Subcutaneous preadipocyte (primary cell): ENCODE results near the gene TLN1. TPM values are rescaled to one million over a fixed set of nuclear protein-coding genes. Genes with fewer than 3 reads are reported as not detected.

ENCODE experiments used
- small RNA-seq: library from RNA; depleted of rRNA; stranded (forward); fragments of <200 nt; gene quantifications from one replicate; pipeline ENCODE3, GENCODE V24; 2012
- total RNA-seq: library from RNA; depleted of rRNA; stranded (reverse); fragments of >200 nt; gene quantifications from 2 replicates; pipeline ENCODE4 v1.2.3, GENCODE V29; 2012

The TLN1 gene, protein sequence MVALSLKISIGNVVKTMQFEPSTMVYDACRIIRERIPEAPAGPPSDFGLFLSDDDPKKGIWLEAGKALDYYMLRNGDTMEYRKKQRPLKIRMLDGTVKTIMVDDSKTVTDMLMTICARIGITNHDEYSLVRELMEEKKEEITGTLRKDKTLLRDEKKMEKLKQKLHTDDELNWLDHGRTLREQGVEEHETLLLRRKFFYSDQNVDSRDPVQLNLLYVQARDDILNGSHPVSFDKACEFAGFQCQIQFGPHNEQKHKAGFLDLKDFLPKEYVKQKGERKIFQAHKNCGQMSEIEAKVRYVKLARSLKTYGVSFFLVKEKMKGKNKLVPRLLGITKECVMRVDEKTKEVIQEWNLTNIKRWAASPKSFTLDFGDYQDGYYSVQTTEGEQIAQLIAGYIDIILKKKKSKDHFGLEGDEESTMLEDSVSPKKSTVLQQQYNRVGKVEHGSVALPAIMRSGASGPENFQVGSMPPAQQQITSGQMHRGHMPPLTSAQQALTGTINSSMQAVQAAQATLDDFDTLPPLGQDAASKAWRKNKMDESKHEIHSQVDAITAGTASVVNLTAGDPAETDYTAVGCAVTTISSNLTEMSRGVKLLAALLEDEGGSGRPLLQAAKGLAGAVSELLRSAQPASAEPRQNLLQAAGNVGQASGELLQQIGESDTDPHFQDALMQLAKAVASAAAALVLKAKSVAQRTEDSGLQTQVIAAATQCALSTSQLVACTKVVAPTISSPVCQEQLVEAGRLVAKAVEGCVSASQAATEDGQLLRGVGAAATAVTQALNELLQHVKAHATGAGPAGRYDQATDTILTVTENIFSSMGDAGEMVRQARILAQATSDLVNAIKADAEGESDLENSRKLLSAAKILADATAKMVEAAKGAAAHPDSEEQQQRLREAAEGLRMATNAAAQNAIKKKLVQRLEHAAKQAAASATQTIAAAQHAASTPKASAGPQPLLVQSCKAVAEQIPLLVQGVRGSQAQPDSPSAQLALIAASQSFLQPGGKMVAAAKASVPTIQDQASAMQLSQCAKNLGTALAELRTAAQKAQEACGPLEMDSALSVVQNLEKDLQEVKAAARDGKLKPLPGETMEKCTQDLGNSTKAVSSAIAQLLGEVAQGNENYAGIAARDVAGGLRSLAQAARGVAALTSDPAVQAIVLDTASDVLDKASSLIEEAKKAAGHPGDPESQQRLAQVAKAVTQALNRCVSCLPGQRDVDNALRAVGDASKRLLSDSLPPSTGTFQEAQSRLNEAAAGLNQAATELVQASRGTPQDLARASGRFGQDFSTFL (N-terminal part only)
- total RNA-seq: 248 and 253 TPM in 2 replicates

GRCh38 chr9:35732185-35732799, at the start of gene TLN1, which contains the start of gene CREB3:
Gene TLN1 (minus strand): TSS chr9:35732195. CDS start chr9:35725694, 6,501 bp downstream.
Gene CREB3 (plus strand): TSS chr9:35732666. CDS start chr9:35732773, 107 bp downstream.

GRCh38 chr9:35754264-35754663, 22.3 kb upstream of the TLN1 start, which contains the start of gene MSMP:
Gene MSMP (minus strand): TSS chr9:35754276. CDS start chr9:35754129, 147 bp downstream.

DNA sequence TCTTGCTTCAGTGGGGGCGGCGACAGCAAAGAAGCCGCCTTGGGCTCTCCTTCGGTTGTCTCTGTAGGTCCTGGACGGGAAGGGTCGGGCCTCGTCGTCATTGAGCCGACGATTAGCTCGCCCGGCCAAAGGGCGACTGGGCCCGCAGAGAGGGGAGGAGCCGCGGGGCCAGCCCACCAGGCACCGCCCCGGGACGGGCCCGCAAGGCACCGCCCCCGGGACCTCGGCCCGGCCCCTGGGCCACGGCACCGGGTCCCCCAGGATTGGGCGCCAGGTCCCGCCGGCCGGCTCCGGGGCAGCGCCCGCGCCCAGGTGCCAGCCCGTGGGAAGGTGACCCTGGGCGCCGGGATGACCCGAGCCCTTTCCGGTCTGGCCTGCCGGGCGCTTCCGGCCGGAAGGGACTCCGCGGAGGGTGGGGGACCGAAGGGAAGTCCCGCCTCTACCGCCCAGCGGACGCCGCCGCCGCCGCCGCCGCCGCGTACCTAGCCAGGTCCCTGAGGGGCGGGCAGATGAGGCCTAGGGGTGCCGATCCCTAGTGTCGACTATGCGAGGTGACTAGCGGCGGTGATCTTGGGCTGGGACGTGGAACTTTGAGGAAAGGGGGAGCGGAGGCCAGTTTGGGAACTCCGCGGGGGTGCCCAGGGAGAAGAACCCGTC, 17.0 kb upstream of the TLN1 start, which contains the start of the genes GBA2 and RGP1:
GBA2 (minus strand) TSS at position 371 of the 657 bp plus-strand sequence. CDS start 524 bp downstream, outside the sequence.
RGP1 (plus strand) TSS at position 430 of the 657 bp plus-strand sequence. CDS start 469 bp downstream, outside the sequence.

GRCh38 chr9:35689542-35690293, 42.3 kb downstream of the TLN1 start, which contains the start of gene TPM2:
Gene TPM2 (minus strand): TSS chr9:35689925. CDS start chr9:35689817, 108 bp downstream.

DNA sequence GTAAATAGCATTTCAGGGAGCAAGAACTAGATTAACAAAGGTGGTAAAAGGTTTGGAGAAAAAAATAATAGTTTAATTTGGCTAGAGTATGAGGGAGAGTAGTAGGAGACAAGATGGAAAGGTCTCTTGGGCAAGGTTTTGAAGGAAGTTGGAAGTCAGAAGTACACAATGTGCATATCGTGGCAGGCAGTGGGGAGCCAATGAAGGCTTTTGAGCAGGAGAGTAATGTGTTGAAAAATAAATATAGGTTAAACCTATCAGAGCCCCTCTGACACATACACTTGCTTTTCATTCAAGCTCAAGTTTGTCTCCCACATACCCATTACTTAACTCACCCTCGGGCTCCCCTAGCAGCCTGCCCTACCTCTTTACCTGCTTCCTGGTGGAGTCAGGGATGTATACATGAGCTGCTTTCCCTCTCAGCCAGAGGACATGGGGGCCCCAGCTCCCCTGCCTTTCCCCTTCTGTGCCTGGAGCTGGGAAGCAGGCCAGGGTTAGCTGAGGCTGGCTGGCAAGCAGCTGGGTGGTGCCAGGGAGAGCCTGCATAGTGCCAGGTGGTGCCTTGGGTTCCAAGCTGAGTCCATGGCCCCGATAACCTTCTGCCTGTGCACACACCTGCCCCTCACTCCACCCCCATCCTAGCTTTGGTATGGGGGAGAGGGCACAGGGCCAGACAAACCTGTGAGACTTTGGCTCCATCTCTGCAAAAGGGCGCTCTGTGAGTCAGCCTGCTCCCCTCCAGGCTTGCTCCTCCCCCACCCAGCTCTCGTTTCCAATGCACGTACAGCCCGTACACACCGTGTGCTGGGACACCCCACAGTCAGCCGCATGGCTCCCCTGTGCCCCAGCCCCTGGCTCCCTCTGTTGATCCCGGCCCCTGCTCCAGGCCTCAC, 58.6 kb downstream of the TLN1 start, which contains the start of gene CA9:
CA9 (plus strand) TSS at position 797 of the 893 bp plus-strand sequence; CDS start at position 829, 32 bp downstream.

DNA sequence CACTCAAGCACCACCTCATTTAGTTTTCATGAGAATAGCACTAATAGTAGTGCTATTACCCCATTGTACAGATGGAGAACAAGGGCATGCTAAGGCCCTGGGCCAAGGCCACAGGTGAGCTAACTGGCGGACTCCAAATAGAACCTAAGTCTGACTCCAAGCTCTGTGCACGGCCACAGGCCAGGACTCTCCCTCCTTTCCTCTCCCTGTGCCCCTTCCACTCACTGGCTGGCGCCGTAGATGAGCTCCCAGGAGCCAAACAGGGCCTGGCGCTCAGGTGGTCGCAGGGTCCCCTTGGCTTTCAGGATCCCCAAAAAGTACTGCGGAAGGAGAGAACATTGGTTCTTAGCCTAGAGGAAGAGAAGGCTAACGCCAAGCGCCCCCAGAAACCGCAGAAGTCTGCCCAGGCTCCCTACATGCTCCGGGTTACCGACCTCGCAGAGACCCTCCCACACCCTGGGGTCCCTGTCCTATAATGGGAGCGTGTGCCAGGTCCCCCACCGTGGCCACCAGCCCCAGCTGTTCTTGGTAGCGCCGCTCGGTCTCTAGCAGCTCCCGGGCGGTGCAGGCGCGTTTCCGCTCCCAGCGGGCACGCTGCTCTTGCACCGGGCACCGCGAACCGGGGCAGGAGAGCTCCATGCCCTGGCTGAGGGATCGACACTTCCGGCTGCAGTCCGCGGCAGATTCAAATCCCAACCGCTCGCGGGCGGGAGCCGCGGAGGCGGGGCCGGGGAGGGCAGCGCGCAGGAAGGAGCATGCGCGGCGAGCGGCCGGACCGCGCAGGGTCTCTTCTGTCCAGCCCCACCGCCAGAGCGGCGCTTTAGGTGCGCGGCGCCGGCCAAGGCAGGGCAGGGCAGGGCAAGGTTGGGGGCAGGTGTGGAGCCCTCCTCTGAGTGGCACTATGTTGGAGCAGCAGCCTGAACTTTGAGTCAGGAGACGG, 67.2 kb downstream of the TLN1 start, which contains the start of gene ARHGEF39:
ARHGEF39 (minus strand) TSS at position 665 of the 940 bp plus-strand sequence; CDS start at position 639, 26 bp downstream.

GRCh38 chr9:35658137-35658967, 73.6 kb downstream of the TLN1 start, which contains the start of gene CCDC107:
Gene CCDC107 (plus strand): TSS chr9:35658292. CDS start chr9:35658380, 88 bp downstream.

GRCh38 chr9:35657546-35658136, 74.4 kb downstream of the TLN1 start, which contains the start of gene RMRP:
Gene RMRP (minus strand): TSS chr9:35658019.

DNA sequence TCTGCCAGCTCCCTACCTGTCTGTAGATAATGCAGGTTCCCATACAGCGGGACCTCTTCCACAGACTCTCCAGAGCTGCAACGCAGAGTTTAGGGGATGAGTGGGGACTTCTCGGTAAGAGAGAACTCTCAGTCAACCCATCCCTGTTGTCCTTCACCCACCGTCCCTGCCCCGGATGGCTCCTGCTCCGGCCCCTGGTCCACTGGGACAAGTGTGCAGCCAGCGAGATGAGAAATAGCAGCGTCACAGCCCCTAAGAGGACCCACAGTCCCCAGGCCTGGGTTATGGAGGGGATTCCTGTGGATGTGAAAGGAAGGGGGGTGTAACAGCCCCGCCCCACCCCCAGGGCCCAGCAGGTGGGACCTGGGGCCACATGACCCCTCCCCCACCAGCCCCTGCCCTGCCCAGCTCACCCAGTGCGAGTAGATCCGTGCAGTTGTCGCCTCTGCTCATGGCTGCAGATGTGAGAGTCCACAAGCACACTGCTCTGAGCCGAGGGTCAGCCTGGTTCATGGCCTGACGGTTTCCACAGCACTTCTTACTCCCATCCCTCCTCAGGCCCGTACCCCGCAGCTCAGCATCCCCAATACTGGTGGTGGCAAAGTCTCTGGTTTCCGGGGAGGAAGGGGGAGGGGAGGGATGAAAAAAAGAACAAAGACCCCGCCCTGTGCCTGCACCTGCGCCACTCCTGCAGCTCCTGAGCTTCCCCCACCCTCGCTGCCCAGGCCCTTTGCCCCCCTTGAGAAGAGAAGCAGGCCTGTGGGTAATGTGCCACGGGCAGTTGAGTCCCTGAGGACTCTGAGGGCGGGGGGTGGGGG, 81.4 kb downstream of the TLN1 start, which contains the start of gene SIT1:
SIT1 (minus strand) TSS at position 591 of the 818 bp plus-strand sequence; CDS start at position 513, 78 bp downstream.

Small RNA genes lying within 50 kb of the gene (small RNA-seq; reads per million reads assigned to genes)
- gene MIR6853 (0.57 reads per million, percentile 35 among the genes with 10 or more reads in this experiment), gene RMRP (not detected), gene RN7SL22P (not detected)

Other genes with a start within 250 kb of the TLN1 start
- 17.3 and 25.8 TPM in 2 replicates for gene RUSC2, start 242.1 kb downstream of the TLN1 start, total RNA-seq
- gene TESK1, start 126.9 kb downstream of the TLN1 start, total RNA-seq: 10.9 and 11.8 TPM in 2 replicates
- 1.6 and 4.4 TPM in 2 replicates for gene CD72, start 113.8 kb downstream of the TLN1 start, total RNA-seq
- 1.1 TPM in 1 of 2 replicates, not detected in the other for gene SIT1, start 81.3 kb downstream of the TLN1 start, total RNA-seq
- 167,582 and 231,316 TPM in 2 replicates for gene RMRP, start 74.2 kb downstream of the TLN1 start, total RNA-seq
- gene CCDC107, start 73.9 kb downstream of the TLN1 start, total RNA-seq: 9.6 and 13.6 TPM in 2 replicates
- gene ARHGEF39, start 67.0 kb downstream of the TLN1 start, total RNA-seq: 1.5 and 5.5 TPM in 2 replicates
- gene CA9, start 58.3 kb downstream of the TLN1 start, total RNA-seq: 0.20 and 1.1 TPM in 2 replicates
- 338 and 431 TPM in 2 replicates for gene TPM2, start 42.3 kb downstream of the TLN1 start, total RNA-seq
- gene CREB3, start 471 bp upstream of the TLN1 start, total RNA-seq: 36.7 and 39.9 TPM in 2 replicates
- gene GBA2, start 17.0 kb upstream of the TLN1 start, total RNA-seq: 23.1 and 31.1 TPM in 2 replicates
- 9.2 and 14.3 TPM in 2 replicates for gene RGP1, start 17.1 kb upstream of the TLN1 start, total RNA-seq
- gene MSMP, start 22.1 kb upstream of the TLN1 start, total RNA-seq: not detected in 2 replicates
- 21.3 and 26.5 TPM in 2 replicates for gene NPR2, start 59.4 kb upstream of the TLN1 start, total RNA-seq
- gene SPAG8, start 80.1 kb upstream of the TLN1 start, total RNA-seq: 0.73 and 2.2 TPM in 2 replicates
- 19.4 and 23.9 TPM in 2 replicates for gene HINT2, start 82.8 kb upstream of the TLN1 start, total RNA-seq
- gene FAM221B, start 96.5 kb upstream of the TLN1 start, total RNA-seq: not detected in 2 replicates
- 1.6 and 2.2 TPM in 2 replicates for gene TMEM8B, start 97.0 kb upstream of the TLN1 start, total RNA-seq
- not detected in 2 replicates for gene OR13J1, start 138.2 kb upstream of the TLN1 start, total RNA-seq
- gene HRCT1, start 174.0 kb upstream of the TLN1 start, total RNA-seq: 1.4 and 1.8 TPM in 2 replicates
- 0.20 and 0.37 TPM in 2 replicates for gene SPAAR, start 177.3 kb upstream of the TLN1 start, total RNA-seq
- gene OR2S2, start 226.0 kb upstream of the TLN1 start, total RNA-seq: 0.37 TPM in 1 of 2 replicates, not detected in the other